GM21737 (cell line): ENCODE data around the gene TRMU.
A peak's percentile ranks its signal among the peaks of the same experiment; 100 is the strongest.

Source experiments
- ATAC-seq: cut with Tn5 transposase; IDR thresholded peaks from one replicate; pipeline ENCODE4 v1.9.1; 2021; ENCODE audit warnings: mild to moderate bottlenecking, moderate library complexity; ENCODE audit not compliant: unreplicated experiment

TRMU gene

GRCh38 chr22:46336119-46337078 lies 885 bp downstream of the TRMU start:
- ATAC-seq, result peak; percentile 25

DNA sequence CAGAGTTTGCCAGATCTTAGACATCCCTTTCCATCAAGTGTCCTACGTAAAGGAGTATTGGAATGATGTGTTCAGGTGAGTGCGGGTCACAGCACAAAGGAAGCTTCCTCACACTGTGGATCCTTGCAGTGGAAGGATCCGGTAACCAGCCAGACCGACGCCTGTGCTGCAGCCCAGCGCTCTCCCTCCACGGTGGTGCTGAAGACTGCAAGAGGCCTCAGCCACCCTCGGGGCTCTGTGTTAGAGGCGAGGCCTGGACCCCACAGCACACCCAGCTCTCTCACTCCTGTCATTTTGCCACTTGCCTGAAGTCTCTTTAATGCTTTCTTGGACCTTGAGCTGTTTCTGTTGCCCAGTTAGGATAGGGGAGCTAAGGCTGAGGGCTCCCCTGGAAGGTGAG lies 2.4 kb downstream of the TRMU start:
- no peak for ATAC-seq

GRCh38 chr22:46338636-46339035 lies 3.1 kb downstream of the TRMU start:
- ATAC-seq, result no peak

DNA sequence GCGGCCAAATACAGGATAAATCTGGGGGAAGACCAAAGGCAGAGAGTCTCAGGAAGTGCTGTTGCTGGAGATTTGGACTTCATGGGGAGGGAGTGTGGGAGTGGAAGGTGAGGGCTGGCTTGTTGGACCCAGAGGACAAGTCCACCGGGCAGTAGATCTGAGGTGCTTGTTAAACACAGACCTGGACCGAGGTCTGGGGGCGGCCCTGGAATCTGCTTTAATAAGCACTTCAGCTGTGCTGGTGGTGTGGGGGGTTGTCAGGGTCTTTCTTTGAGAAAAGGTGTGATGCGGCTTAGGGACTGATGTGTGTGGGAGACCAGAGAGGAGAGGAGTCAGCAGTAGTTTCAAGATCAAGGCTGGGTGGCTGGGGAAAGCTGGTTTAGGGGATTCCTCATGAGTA lies 4.4 kb downstream of the TRMU start:
- ATAC-seq, result no peak

GRCh38 chr22:46340676-46341075 lies 5.2 kb downstream of the TRMU start:
- ATAC-seq, result no peak

DNA sequence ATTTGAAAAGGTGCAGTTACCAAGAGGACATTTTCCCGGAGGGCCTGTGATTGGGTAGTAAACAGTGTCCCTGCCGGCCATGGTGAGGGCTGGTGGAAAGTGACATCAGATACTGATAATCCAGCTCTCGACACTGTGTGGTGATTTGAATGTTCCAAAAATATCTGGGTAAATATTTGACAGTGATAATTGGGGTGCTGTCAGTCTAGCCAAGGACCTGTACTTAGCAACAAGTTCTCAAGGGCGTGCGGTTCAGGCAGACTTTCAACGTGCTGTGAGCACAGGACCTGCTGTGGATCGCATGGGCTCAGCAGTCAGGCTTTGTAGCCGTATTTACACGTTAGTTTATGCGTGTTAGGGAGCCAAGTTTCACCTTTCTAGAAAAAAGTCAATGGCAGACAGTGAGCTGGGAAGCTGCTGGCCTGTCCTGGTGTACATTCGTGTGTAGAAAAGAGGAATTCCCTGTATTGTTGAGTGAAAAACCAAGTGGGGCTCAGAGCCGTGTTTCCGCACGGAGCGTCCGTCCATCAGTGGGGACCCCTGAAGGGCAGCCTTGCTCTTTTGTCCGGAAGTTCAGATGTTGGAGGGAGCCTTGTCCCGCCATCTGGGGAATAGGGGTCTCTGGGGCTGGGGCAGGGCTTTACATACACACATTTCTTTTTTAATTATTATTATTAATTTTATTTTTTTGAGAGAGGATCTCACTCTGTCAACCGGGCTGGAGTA lies 11.3 kb downstream of the TRMU start:
- ATAC-seq, result no peak

- ATAC-seq, result no peak
Measured at GRCh38 chr22:46347646-46348045, 12.1 kb downstream of the TRMU start.

GRCh38 chr22:46348099-46348695 lies 12.7 kb downstream of the TRMU start:
- no peak for ATAC-seq

DNA sequence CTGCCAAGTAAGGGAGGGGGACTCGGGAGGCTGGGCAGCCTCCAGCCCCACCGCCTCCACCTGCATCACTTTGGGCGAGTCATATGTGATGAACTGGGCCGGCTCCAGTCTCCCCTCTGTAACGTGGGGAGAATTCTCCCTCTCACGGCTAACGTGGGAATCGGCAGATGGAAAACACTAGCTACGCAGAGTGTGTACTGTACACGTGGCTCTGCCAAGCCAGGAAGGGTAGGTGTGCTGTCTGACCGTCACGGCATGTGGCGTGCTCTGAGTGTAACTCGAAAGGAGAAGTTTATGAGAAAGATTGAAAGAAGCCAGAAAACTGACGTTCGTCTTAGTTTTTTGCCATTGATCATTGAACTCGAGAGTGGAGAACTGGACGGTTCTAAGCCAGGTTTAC lies 13.7 kb downstream of the TRMU start:
- ATAC-seq, result no peak

- ATAC-seq, result no peak
Measured at GRCh38 chr22:46349681-46350080, 14.2 kb downstream of the TRMU start.

- no peak for ATAC-seq
Measured at GRCh38 chr22:46350121-46350520, 14.6 kb downstream of the TRMU start.

GRCh38 chr22:46350646-46351045 lies 15.1 kb downstream of the TRMU start:
- no peak for ATAC-seq

- ATAC-seq, result no peak
Measured at GRCh38 chr22:46351131-46351735, 15.7 kb downstream of the TRMU start.

GRCh38 chr22:46351767-46352166 lies 16.3 kb downstream of the TRMU start:
- no peak for ATAC-seq

GRCh38 chr22:46352276-46352675 lies 16.8 kb downstream of the TRMU start:
- no peak for ATAC-seq

DNA sequence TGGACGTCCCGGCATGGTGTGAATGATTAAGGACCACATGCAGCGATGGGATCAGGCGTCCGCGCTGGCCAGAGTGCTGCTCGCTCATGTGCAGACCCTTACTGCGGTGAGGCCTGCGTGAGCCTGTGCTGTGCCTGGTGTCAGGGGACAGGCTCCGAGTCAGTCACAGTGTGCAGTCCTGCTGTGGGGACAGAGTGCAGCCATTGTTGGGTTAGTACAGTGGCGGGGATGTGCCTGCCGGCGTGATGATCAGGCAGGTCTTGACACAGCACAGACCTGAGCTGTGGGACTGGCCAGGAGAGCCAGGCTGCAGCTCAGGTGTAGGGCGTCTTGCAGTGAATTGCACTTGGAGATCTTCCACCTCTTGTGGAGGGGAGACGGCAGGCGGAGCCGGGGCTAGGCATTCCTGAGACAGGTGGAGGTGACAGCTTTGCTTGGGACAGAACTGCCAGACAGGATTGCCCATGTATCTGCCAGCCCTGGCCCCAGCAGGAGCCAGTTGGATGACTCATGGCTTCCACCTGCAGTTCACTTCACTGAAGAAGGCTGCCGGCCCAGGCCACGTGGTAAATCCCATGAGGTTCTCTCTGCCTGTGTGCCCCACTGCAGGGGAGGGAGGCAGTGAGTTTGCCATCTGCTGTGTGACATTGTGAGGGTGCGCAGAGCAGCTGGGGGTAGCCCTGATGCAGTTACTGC lies 17.3 kb downstream of the TRMU start:
- no peak for ATAC-seq

DNA sequence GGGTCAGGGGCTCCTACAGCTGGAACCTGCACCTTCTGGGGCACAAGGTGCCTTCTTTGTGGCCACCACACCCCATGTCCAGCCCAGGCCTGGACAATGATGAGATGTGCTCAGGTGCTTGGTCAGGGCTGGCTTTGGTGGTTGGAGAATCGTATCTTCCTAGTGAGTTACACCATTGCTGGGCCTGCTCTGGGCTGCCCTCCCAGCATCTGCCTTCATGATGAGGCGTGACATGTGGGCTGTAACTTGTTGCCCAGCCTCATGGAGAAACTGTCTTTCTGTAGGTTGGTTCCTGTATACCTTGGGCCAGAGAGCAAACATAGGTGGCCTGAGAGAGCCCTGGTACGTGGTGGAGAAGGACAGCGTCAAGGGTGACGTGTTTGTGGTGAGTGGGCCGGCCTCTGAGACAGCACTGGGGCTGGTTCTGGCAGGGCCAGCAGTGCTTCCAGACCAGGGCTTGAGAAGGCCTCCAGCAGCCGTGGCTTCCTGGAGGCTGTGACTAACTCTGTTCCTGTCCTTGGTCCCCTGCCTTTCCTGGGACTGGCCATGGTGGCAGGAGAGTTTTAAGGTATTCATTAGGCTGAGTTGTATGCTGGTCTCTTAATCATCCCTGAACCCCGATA lies 18.1 kb downstream of the TRMU start:
- ATAC-seq, result no peak

DNA sequence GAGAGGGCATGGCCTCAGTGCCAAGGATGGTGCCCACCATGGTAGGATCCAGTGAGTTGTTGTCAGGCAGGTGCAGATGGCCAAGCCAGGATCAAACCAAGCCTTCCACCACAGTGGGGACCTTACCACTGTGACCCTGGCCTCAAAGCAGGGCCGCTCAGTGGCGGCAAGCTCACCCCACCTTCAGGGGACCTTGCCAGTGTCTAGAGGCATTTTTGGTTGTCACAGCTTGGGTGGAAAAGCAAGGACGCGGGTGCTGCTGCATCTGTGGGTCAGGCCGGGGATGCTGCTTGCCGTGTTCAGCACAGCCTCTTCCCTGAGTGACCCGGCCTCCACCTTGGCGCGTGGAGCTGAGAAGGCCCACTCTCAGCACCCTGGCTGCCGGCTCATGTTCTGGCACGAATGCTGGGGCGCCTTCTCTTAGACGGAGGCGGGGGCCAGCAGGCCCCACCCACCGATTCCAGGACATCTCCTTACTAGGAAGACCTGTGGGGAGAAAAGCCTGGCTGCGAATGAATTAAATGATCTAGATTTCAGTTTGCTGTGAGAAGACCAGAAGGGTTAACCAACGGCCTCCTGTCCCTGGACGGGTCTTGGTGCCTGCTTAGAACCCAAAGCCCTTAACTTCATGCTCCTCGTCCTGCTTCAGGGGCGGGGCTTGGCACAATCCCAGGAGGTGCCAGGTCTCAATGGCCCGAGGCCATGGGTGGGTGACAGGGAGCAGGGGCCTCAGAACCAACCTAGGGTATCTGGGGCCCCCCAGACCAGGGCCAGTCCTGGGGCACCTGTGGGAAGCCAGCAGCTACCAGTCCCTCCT lies 18.9 kb downstream of the TRMU start:
- ATAC-seq, result no peak

DNA sequence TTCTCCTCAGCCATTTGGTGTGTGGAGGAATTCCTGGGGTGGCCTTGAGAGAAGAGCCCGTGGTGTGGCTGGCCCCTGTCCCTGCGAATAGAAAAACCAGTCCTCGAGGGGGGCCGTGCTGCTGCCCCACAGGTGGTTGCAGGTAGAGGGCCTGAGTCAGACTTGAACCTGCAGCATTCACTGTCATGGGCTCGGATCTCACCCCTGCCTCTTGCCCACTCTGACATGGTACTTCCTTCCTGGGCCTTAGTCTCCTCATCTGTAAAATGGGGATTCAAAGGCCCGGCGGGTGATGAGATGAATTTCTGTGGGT lies 19.4 kb downstream of the TRMU start:
- no peak for ATAC-seq
